PC-3 (cell line): Measurements from ENCODE around the gene CDRT4. TPM values are rescaled to one million over a fixed set of nuclear protein-coding genes. Genes with fewer than 3 reads are reported as not detected.

Source experiments
- ATAC-seq: fragments of 200-7000 bp; cut with Tn5 transposase; 2 replicates; pipeline ENCODE4 v1.9.1; 2020; ENCODE audit warnings: mild to moderate bottlenecking, moderate library complexity
- BruUV-seq: library from RNA; stranded (reverse); fragments of 400-500 nt; replicated peaks from 2 replicates; lab custom pipeline; 2021; lab: Mats Ljungman, UMichigan
- CTCF ChIA-PET: fragments of 300-600 bp; sonication (Branson Sonifier 250); formaldehyde crosslinking; loops from one replicate; lab custom pipeline; 2022; ENCODE audit warnings: antibody characterized with exemption; lab: Charles Lee
- POLR2A ChIA-PET: fragments of 300-600 bp; sonication (Branson Sonifier 250); formaldehyde crosslinking; loops from one replicate; lab custom pipeline; 2022; ENCODE audit warnings: antibody characterized with exemption; ENCODE audit not compliant: unreplicated experiment; lab: Charles Lee
- DNase-seq: peaks from one replicate; pipeline ENCODE4 v3.0.0-alpha.2; 2015
- H2AFZ ChIP-seq: fragments of 300-600 bp; sonication (generic); 2 replicates; pipeline ENCODE4 v1.6.0; 2016; ENCODE audit warnings: antibody characterized with exemption, low read length
- H3F3A ChIP-seq: fragments of 300-600 bp; sonication (generic); one replicate; pipeline ENCODE4 v1.6.0; 2017; ENCODE audit warnings: antibody characterized with exemption, low read length, control low read depth, mild to moderate bottlenecking; ENCODE audit not compliant: unreplicated experiment
- H3K27ac ChIP-seq: fragments of 300-600 bp; sonication (generic); 2 replicates; pipeline ENCODE4 v1.5.1; 2016; ENCODE audit warnings: mild to moderate bottlenecking, low read length
- H3K27me3 ChIP-seq: fragments of 300-600 bp; sonication (generic); 2 replicates; pipeline ENCODE4 v1.6.1; 2016; ENCODE audit warnings: low read length, mixed read lengths
- H3K36me3 ChIP-seq: fragments of 300-600 bp; sonication (generic); 2 replicates; pipeline ENCODE4 v1.6.1; 2016; ENCODE audit warnings: low read depth, mixed run types, low read length, mixed read lengths
- H3K4me1 ChIP-seq: fragments of 300-600 bp; sonication (generic); 2 replicates; pipeline ENCODE4 v1.5.1; 2016; ENCODE audit warnings: low read length; ENCODE audit not compliant: insufficient read depth
- H3K4me2 ChIP-seq: fragments of 300-600 bp; sonication (generic); 2 replicates; pipeline ENCODE4 v1.6.0; 2016; ENCODE audit warnings: low read length
- H3K4me3 ChIP-seq: fragments of 300-600 bp; sonication (generic); 2 replicates; pipeline ENCODE4 v1.5.1; 2016; ENCODE audit warnings: mild to moderate bottlenecking, low read length, mixed read lengths
- H3K79me2 ChIP-seq: fragments of 300-600 bp; sonication (generic); 2 replicates; pipeline ENCODE4 v1.6.1; 2017; ENCODE audit warnings: low read length, mixed read lengths
- H3K9ac ChIP-seq: fragments of 300-600 bp; sonication (generic); 2 replicates; pipeline ENCODE4 v1.6.0; 2016; ENCODE audit warnings: mild to moderate bottlenecking, low read length
- H3K9me2 ChIP-seq: fragments of 300-600 bp; sonication (generic); replicated peaks from 2 replicates; pipeline ENCODE4 v1.6.1; 2016; ENCODE audit warnings: mixed run types, low read length, mixed read lengths
- H3K9me3 ChIP-seq: fragments of 300-600 bp; sonication (generic); 2 replicates; pipeline ENCODE4 v1.6.1; 2016; ENCODE audit warnings: low read length, mixed read lengths
- H4K20me1 ChIP-seq: fragments of 300-600 bp; sonication (generic); 2 replicates; pipeline ENCODE4 v1.6.1; 2016; ENCODE audit warnings: low read length, mixed read lengths
- EZH2 ChIP-seq: fragments of 300-600 bp; sonication (generic); IDR thresholded peaks from one replicate; pipeline ENCODE4 v1.6.1; 2017; ENCODE audit warnings: antibody characterized with exemption, mild to moderate bottlenecking, low read length; ENCODE audit not compliant: unreplicated experiment
- EZH2phosphoT487 ChIP-seq: fragments of 300-600 bp; sonication (generic); IDR thresholded peaks from 2 replicates; pipeline ENCODE4 v1.6.1; 2018; ENCODE audit warnings: mild to moderate bottlenecking, antibody characterized with exemption, low read length, borderline replicate concordance
- intact Hi-C: fragments of 100-400 bp; cut with micrococcal nuclease; formaldehyde crosslinking; loops from 2 replicates; pipeline ENCODE4 v1.9.0; 2023
- total RNA-seq: library from RNA; depleted of rRNA; stranded (reverse); fragments of >200 nt; gene quantifications from 2 replicates; pipeline ENCODE4 v1.2.3, GENCODE V29; 2014
- TF ChIP-seq, protein P1 (sequence below): fragments of 300-600 bp; sonication (generic); conservative IDR thresholded peaks from 2 replicates; pipeline ENCODE4 v1.5.1; 2017; ENCODE audit warnings: antibody characterized with exemption, low read depth, mild to moderate bottlenecking, low read length

CDRT4 gene
- total RNA-seq, 1 experiment from 2014 or later, result 5.0 TPM

DNA sequence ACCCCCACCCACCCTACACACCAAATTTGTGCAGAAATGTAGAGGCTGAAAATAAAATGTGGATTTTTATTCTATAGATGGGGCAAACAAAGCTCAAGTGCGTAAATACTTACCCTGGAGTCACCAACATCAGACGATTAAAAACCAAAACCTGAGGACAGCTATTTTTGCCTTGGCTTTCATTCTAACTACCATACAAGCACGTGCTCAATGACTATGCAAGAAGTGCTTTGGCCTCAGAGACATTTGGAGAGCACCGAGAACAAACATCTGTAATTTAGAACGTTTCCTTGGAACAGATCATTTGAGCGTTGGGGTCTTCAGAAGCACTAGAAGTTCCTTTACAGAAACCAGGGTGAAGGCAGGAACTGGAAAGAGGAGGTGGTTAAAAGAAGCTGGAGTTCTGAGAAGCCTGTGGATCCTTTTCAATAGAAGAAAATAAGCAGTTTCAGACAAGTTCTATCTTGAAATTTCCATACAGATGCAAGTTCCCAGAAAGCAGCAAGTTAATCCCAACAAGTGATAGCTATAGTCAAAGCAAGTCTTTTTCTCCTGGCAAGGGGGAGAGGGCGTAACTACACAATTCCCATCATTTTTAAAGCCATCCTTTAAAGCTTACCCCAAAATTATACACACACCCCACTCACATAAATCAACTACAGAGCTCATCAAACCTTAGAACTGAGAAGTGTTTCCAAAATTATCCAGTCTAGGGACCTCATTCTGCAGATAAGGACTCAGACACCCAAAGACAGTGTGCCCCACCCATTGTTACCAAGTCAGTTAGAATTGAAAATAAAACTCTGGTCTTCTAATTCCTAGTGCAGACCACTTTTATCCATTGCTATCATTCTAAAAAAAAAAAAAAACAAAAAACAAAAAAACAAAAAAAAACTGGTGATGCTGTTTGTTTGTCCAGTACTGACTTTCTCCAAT lies 29.6 kb upstream of the CDRT4 start:
- Histone ChIP-seq H3F3A (no peaks in the 10 kb centered on the region), H3K27me3 (no peaks in the 10 kb centered on the region), H3K4me1 (no peaks in the 10 kb centered on the region), H3K4me3 (no peak overlapping the region), H3K4me2 (no peak overlapping the region), H3K9ac (no peak overlapping the region), H3K79me2 (no peaks in the 10 kb centered on the region), H4K20me1 (no peaks in the 10 kb centered on the region), H3K27ac (no peak overlapping the region), H3K9me3 (no peaks in the 10 kb centered on the region), H3K36me3 (peaks cover 9% of the 10 kb centered on the region; the same call in 1 of the 2 replicates), H3K9me2 (no peaks in the 10 kb centered on the region), H2AFZ (no peak overlapping the region)
- DNase-seq, result no peak
- intact Hi-C loops, result no loop called here
- no peak for ATAC-seq
- POLR2A ChIA-PET, result no interaction called here
- BruUV-seq, result no TSS peak
- CTCF ChIA-PET, result no interaction called here
- TF ChIP-seq EZH2phosphoT487 (no peak), EZH2 (no peak)
- TF ChIP-seq, protein P1, sequence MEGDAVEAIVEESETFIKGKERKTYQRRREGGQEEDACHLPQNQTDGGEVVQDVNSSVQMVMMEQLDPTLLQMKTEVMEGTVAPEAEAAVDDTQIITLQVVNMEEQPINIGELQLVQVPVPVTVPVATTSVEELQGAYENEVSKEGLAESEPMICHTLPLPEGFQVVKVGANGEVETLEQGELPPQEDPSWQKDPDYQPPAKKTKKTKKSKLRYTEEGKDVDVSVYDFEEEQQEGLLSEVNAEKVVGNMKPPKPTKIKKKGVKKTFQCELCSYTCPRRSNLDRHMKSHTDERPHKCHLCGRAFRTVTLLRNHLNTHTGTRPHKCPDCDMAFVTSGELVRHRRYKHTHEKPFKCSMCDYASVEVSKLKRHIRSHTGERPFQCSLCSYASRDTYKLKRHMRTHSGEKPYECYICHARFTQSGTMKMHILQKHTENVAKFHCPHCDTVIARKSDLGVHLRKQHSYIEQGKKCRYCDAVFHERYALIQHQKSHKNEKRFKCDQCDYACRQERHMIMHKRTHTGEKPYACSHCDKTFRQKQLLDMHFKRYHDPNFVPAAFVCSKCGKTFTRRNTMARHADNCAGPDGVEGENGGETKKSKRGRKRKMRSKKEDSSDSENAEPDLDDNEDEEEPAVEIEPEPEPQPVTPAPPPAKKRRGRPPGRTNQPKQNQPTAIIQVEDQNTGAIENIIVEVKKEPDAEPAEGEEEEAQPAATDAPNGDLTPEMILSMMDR, result no peak

DNA sequence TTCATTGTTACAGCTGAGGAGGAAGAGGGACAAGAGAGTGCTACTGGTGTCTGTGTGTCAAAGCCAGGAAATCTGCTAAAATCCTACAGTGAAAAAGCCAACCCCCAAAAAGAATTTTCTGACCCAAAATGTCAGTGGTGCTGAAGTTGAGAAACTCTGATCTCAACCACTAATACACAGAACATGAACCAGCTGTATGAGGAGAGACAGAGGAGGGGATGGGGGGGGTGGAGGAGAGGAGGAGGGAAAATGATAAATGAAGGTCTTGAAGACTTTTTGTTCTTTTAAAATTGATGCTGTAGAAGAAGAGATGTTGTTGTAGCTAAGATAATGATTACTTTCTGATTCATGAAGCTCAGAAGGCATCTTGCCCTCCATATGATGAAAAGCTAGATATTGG lies 27.4 kb upstream of the CDRT4 start:
- H3K36me3 ChIP-seq, result 0 out of 2 replicates have a peak, but pooled peaks cover 4% of the 10 kb centered on the region
- H3F3A ChIP-seq, result no peaks in the 10 kb centered on the region
- no peak overlapping the region for H2AFZ ChIP-seq
- POLR2A ChIA-PET, result no interaction called here
- no peak overlapping the region for H3K27ac ChIP-seq
- no peak overlapping the region for H3K9ac ChIP-seq
- H3K4me2 ChIP-seq, result no peak overlapping the region
- H3K27me3 ChIP-seq, result no peaks in the 10 kb centered on the region
- no peak overlapping the region for H3K4me3 ChIP-seq
- H3K4me1 ChIP-seq, result peaks cover 13% of the 10 kb centered on the region
- no peaks in the 10 kb centered on the region for H4K20me1 ChIP-seq
- BruUV-seq, result no TSS peak
- no peaks in the 10 kb centered on the region for H3K79me2 ChIP-seq
- intact Hi-C loops, result no loop called here
- H3K9me3 ChIP-seq, result no peaks in the 10 kb centered on the region
- no peak for ATAC-seq
- no peaks in the 10 kb centered on the region for H3K9me2 ChIP-seq
- no peak for TF ChIP-seq EZH2phosphoT487
- CTCF ChIA-PET, result no interaction called here
- no peak for DNase-seq

DNA sequence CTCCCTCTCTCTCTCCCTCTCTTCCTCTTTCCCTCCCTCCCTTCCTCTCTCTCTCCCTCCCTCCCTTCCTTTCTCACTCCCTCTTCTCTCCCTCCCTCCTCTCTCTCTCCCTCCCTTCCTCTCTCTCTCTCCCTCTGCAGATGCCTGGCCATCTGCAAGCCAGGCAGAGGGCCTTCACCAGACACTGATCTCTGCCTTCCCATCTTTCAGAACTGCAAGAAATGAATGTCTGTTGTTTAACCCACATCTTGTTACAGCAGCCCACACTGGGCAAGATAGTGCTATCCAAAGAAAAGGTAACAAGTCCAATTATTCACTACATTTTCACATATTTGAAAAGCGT lies 26.2 kb upstream of the CDRT4 start:
- TF ChIP-seq, protein P1, result no peak
- TF ChIP-seq EZH2phosphoT487 (no peak), EZH2 (no peak)
- H4K20me1 ChIP-seq, result no peaks in the 10 kb centered on the region
- DNase-seq (no peak), ATAC-seq (no peak)
- H2AFZ ChIP-seq, result no peak overlapping the region
- no peak overlapping the region for H3K27ac ChIP-seq
- H3K4me3 ChIP-seq, result no peak overlapping the region
- peaks cover 13% of the 10 kb centered on the region for H3K4me1 ChIP-seq
- H3K9me2 ChIP-seq, result no peaks in the 10 kb centered on the region
- no peaks in the 10 kb centered on the region for H3K9me3 ChIP-seq
- no peak overlapping the region for H3K4me2 ChIP-seq
- 0 out of 2 replicates have a peak, but pooled peaks cover 4% of the 10 kb centered on the region for H3K36me3 ChIP-seq
- no peaks in the 10 kb centered on the region for H3K79me2 ChIP-seq
- ChIA-PET POLR2A (no interaction called here), CTCF (no interaction called here)
- BruUV-seq, result no TSS peak
- H3K27me3 ChIP-seq, result no peaks in the 10 kb centered on the region
- H3F3A ChIP-seq, result no peaks in the 10 kb centered on the region
- H3K9ac ChIP-seq, result no peak overlapping the region
- intact Hi-C loops, result no loop called here
